ENCODE measurements around the gene VPS41. TPM values are rescaled to one million over a fixed set of nuclear protein-coding genes. Genes with fewer than 3 reads are reported as not detected.

VPS41 gene
- total RNA-seq, 1 donor from 2014 or later, result 72.1 TPM

GRCh38 chr7:38798552-38799267 is 110.3 kb downstream of the VPS41 start:
- Mint-ChIP-seq H3K9me3 (no peaks in the 10 kb centered on the region), H3K36me3 (ENCODE audit: low read depth) (no peaks in the 10 kb centered on the region), H3K4me1 (no peaks in the 10 kb centered on the region), H3K4me3 (no peak overlapping the region), H3K27ac (ENCODE audit: unreplicated experiment) (no peak overlapping the region), H3K27me3 (ENCODE audit: low read depth) (no peaks in the 10 kb centered on the region)
- no peak for TF ChIP-seq CTCF (conservative IDR thresholded peaks at IDR 0.05)
- DNase-seq (ENCODE audit: low read depth, low spot score), result no peak

- Mint-ChIP-seq H3K27ac (ENCODE audit: unreplicated experiment) (no peak overlapping the region), H3K27me3 (ENCODE audit: low read depth) (no peaks in the 10 kb centered on the region), H3K36me3 (ENCODE audit: low read depth) (no peaks in the 10 kb centered on the region), H3K9me3 (no peaks in the 10 kb centered on the region), H3K4me3 (no peak overlapping the region), H3K4me1 (no peaks in the 10 kb centered on the region)
- TF ChIP-seq CTCF (conservative IDR thresholded peaks at IDR 0.05), result peak; percentile 92
- peak; percentile 68 for DNase-seq (ENCODE audit: low read depth, low spot score)
Observed at GRCh38 chr7:38796626-38797501, 112.1 kb downstream of the VPS41 start.

- H3K27me3 Mint-ChIP-seq (ENCODE audit: low read depth), result no peaks in the 10 kb centered on the region
- no peak overlapping the region for H3K4me3 Mint-ChIP-seq
- H3K4me1 Mint-ChIP-seq, result no peaks in the 10 kb centered on the region
- H3K27ac Mint-ChIP-seq (ENCODE audit: unreplicated experiment), result no peak overlapping the region
- DNase-seq (ENCODE audit: low read depth, low spot score), result no peak
- TF ChIP-seq CTCF (conservative IDR thresholded peaks at IDR 0.05), result no peak
- no peaks in the 10 kb centered on the region for H3K9me3 Mint-ChIP-seq
- H3K36me3 Mint-ChIP-seq (ENCODE audit: low read depth), result no peaks in the 10 kb centered on the region
Observed at GRCh38 chr7:38795593-38795992, 113.4 kb downstream of the VPS41 start.

GRCh38 chr7:38781991-38782390 is 127.0 kb downstream of the VPS41 start:
- no peak overlapping the region for H3K4me3 Mint-ChIP-seq
- H3K4me1 Mint-ChIP-seq, result peaks cover 11% of the 10 kb centered on the region
- no peaks in the 10 kb centered on the region for H3K27me3 Mint-ChIP-seq (ENCODE audit: low read depth)
- H3K9me3 Mint-ChIP-seq, result no peaks in the 10 kb centered on the region
- DNase-seq (ENCODE audit: low read depth, low spot score), result no peak
- peak overlapping the region; percentile 90 for H3K27ac Mint-ChIP-seq (ENCODE audit: unreplicated experiment)
- no peaks in the 10 kb centered on the region for H3K36me3 Mint-ChIP-seq (ENCODE audit: low read depth)
- TF ChIP-seq CTCF (conservative IDR thresholded peaks at IDR 0.05), result no peak

- H3K27me3 Mint-ChIP-seq (ENCODE audit: low read depth), result no peaks in the 10 kb centered on the region
- no peak overlapping the region for H3K4me3 Mint-ChIP-seq
- H3K4me1 Mint-ChIP-seq, result peaks cover 48% of the 10 kb centered on the region
- H3K9me3 Mint-ChIP-seq, result no peaks in the 10 kb centered on the region
- no peak for DNase-seq (ENCODE audit: low read depth, low spot score)
- H3K27ac Mint-ChIP-seq (ENCODE audit: unreplicated experiment), result no peak overlapping the region
- H3K36me3 Mint-ChIP-seq (ENCODE audit: low read depth), result peaks cover 3% of the 10 kb centered on the region
- no peak for TF ChIP-seq CTCF (conservative IDR thresholded peaks at IDR 0.05)
Observed at GRCh38 chr7:38777609-38778008, 131.4 kb downstream of the VPS41 start.
